Ectodermal cell (in vitro differentiated cells): ENCODE measurements around the gene THOC2.
A peak's percentile ranks its signal among the peaks of the same experiment; 100 is the strongest.
"Not testable (repeated sequence)": the region's sequence is repeated elsewhere in the genome, so short reads cannot be mapped to it uniquely, and the experiment has no call there.

ENCODE experiments used
- H3K27ac ChIP-seq: 2 replicates; pipeline ENCODE4 v1.7.0; 2013; ENCODE audit warnings: mild to moderate bottlenecking, low read depth, low read length; ENCODE audit not compliant: insufficient read depth, poor library complexity, severe bottlenecking
- H3K27me3 ChIP-seq: 2 replicates; pipeline ENCODE4 v1.7.0; 2013; ENCODE audit warnings: mild to moderate bottlenecking, low read length; ENCODE audit not compliant: insufficient read depth, control insufficient read depth, poor library complexity, severe bottlenecking
- H3K36me3 ChIP-seq: one replicate; pipeline ENCODE4 v1.7.0; 2013; ENCODE audit warnings: low read length; ENCODE audit not compliant: control insufficient read depth, insufficient read depth
- H3K4me1 ChIP-seq: one replicate; pipeline ENCODE4 v1.7.0; 2013; ENCODE audit warnings: low read length; ENCODE audit not compliant: control insufficient read depth, insufficient read depth
- H3K4me3 ChIP-seq: 2 replicates; pipeline ENCODE4 v1.7.0; 2013; ENCODE audit warnings: low read depth, low read length, control low read depth; ENCODE audit not compliant: insufficient read depth
- H3K9me3 ChIP-seq: 2 replicates; pipeline ENCODE4 v1.7.0; 2013; ENCODE audit warnings: mild to moderate bottlenecking, low read length, moderate library complexity; ENCODE audit not compliant: control insufficient read depth
- WGBS, 2 experiments: methylation state at CpG; one replicate each; pipeline ENCODE4 v1.1.7; 2013; ENCODE audit warnings: missing lambda C conversion rate in 2 of 2; 5-methylcytosine and 5-hydroxymethylcytosine counted together

The THOC2 gene

GRCh38 chrX:123736333-123736921 lies 3.6 kb upstream of the THOC2 start:
- H3K4me3 ChIP-seq = no peak overlapping the region
- WGBS, 2 experiments = 78 to 87% methylated on average over 2 of the region's 2 CpGs
- no peaks in the 10 kb centered on the region for H3K4me1 ChIP-seq
- no peaks in the 10 kb centered on the region for H3K36me3 ChIP-seq
- no peaks in the 10 kb centered on the region for H3K9me3 ChIP-seq
- H3K27me3 ChIP-seq = no peaks in the 10 kb centered on the region
- H3K27ac ChIP-seq = no peak overlapping the region

- H3K4me3 ChIP-seq, H3K9me3 ChIP-seq, H3K27me3 ChIP-seq, H3K4me1 ChIP-seq, H3K36me3 ChIP-seq, H3K27ac ChIP-seq: not testable (repeated sequence)
- no CpG with 5 or more reads among the region's 1 CpG for WGBS, 2 experiments
Measured at GRCh38 chrX:123735137-123735536, 2.3 kb upstream of the THOC2 start.

GRCh38 chrX:123734079-123734478 lies 1.2 kb upstream of the THOC2 start:
- not testable (repeated sequence) for H3K4me3 ChIP-seq, H3K4me1 ChIP-seq, H3K27ac ChIP-seq, H3K36me3 ChIP-seq, H3K27me3 ChIP-seq, H3K9me3 ChIP-seq
- 97 to 98% methylated on average over 28 to 41 of the region's 43 CpGs for WGBS, 2 experiments

GRCh38 chrX:123731987-123732669 lies 724 bp downstream of the THOC2 start:
- H3K36me3 ChIP-seq = no peaks in the 10 kb centered on the region
- no peak overlapping the region for H3K27ac ChIP-seq
- peak overlapping the region; percentile 75 for H3K4me3 ChIP-seq
- H3K27me3 ChIP-seq = no peaks in the 10 kb centered on the region
- no peaks in the 10 kb centered on the region for H3K4me1 ChIP-seq
- WGBS, 2 experiments = 0 to 1% methylated on average over 41 of the region's 41 CpGs
- H3K9me3 ChIP-seq = no peaks in the 10 kb centered on the region

GRCh38 chrX:123731258-123731986 lies 1.4 kb downstream of the THOC2 start:
- 11 to 12% methylated on average over 16 of the region's 16 CpGs for WGBS, 2 experiments
- H3K36me3 ChIP-seq = no peaks in the 10 kb centered on the region
- H3K27me3 ChIP-seq = no peaks in the 10 kb centered on the region
- no peak overlapping the region for H3K27ac ChIP-seq
- H3K9me3 ChIP-seq = no peaks in the 10 kb centered on the region
- H3K4me3 ChIP-seq = peak overlapping the region; percentile 75
- H3K4me1 ChIP-seq = no peaks in the 10 kb centered on the region

GRCh38 chrX:123728554-123728953 lies 4.3 kb downstream of the THOC2 start:
- Histone ChIP-seq H3K4me3 (no peak overlapping the region), H3K4me1 (no peaks in the 10 kb centered on the region), H3K27ac (no peak overlapping the region), H3K36me3 (no peaks in the 10 kb centered on the region), H3K9me3 (no peaks in the 10 kb centered on the region), H3K27me3 (no peaks in the 10 kb centered on the region)
- WGBS, 2 experiments = 87 to 97% methylated on average over 3 of the region's 3 CpGs

GRCh38 chrX:123728016-123728415 lies 4.8 kb downstream of the THOC2 start:
- Histone ChIP-seq H3K4me1 (no peaks in the 10 kb centered on the region), H3K4me3 (no peak overlapping the region), H3K9me3 (no peaks in the 10 kb centered on the region), H3K36me3 (no peaks in the 10 kb centered on the region), H3K27me3 (no peaks in the 10 kb centered on the region), H3K27ac (no peak overlapping the region)
- WGBS, 2 experiments = 68 to 72% methylated on average over 2 of the region's 3 CpGs

- H3K4me1 ChIP-seq, H3K9me3 ChIP-seq, H3K36me3 ChIP-seq, H3K27ac ChIP-seq, H3K4me3 ChIP-seq, H3K27me3 ChIP-seq: not testable (repeated sequence)
- WGBS, 2 experiments = 100% methylated on average over 1 of the region's 1 CpG; no CpG with 5 or more reads in 1 of the 2 experiments
Measured at GRCh38 chrX:123722193-123722592, 10.7 kb downstream of the THOC2 start.

- Histone ChIP-seq H3K4me3 (no peak overlapping the region), H3K36me3 (no peaks in the 10 kb centered on the region), H3K9me3 (no peaks in the 10 kb centered on the region), H3K27ac (no peak overlapping the region), H3K27me3 (no peaks in the 10 kb centered on the region), H3K4me1 (no peaks in the 10 kb centered on the region)
- 98 to 100% methylated on average over 1 to 2 of the region's 2 CpGs for WGBS, 2 experiments
Measured at GRCh38 chrX:123720486-123720885, 12.4 kb downstream of the THOC2 start.

GRCh38 chrX:123713841-123714240 lies 19.0 kb downstream of the THOC2 start:
- Histone ChIP-seq H3K27ac (no peak overlapping the region), H3K4me3 (no peak overlapping the region), H3K4me1 (no peaks in the 10 kb centered on the region), H3K27me3 (no peaks in the 10 kb centered on the region), H3K36me3 (no peaks in the 10 kb centered on the region), H3K9me3 (no peaks in the 10 kb centered on the region)
